GM12872 (cell line): ENCODE data around the gene FAM32A.

Experiments
- TF ChIP-seq, protein P1 (sequence below): IDR thresholded peaks from 3 replicates; pipeline ENCODE4 v1.5.1; 2011; ENCODE audit warnings: low read depth, mild to moderate bottlenecking, low read length, moderate library complexity; ENCODE audit not compliant: insufficient read depth

FAM32A gene

GRCh38 chr19:16167055-16167454 lies 18.2 kb upstream of the FAM32A start:
- TF ChIP-seq, protein P1, sequence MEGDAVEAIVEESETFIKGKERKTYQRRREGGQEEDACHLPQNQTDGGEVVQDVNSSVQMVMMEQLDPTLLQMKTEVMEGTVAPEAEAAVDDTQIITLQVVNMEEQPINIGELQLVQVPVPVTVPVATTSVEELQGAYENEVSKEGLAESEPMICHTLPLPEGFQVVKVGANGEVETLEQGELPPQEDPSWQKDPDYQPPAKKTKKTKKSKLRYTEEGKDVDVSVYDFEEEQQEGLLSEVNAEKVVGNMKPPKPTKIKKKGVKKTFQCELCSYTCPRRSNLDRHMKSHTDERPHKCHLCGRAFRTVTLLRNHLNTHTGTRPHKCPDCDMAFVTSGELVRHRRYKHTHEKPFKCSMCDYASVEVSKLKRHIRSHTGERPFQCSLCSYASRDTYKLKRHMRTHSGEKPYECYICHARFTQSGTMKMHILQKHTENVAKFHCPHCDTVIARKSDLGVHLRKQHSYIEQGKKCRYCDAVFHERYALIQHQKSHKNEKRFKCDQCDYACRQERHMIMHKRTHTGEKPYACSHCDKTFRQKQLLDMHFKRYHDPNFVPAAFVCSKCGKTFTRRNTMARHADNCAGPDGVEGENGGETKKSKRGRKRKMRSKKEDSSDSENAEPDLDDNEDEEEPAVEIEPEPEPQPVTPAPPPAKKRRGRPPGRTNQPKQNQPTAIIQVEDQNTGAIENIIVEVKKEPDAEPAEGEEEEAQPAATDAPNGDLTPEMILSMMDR = no peak

GRCh38 chr19:16168465-16169081 lies 16.6 kb upstream of the FAM32A start:
- TF ChIP-seq, protein P1 = no peak

DNA sequence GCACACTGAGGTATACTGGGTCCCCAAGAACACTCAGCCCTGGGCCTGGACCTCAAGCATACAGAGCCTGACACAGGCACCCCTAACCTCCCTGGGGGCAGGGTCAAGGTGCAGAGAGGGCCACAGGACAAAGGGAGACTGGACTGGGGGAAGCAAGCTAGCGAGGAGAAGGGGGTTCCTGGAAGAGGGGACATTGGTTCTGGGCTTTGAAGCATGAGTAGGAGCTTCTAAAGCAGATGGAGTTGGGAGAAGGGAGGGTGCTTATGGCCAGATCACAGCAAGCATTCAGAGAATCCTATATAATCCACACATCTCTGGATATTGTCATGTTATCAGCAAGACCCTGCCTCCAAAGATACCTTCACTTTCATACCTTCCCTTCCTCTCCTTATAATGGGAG lies 15.1 kb upstream of the FAM32A start:
- TF ChIP-seq, protein P1 = no peak

- TF ChIP-seq, protein P1 = no peak
These were observed 9.3 kb upstream of the FAM32A start for GRCh38 chr19:16175954-16176353.

DNA sequence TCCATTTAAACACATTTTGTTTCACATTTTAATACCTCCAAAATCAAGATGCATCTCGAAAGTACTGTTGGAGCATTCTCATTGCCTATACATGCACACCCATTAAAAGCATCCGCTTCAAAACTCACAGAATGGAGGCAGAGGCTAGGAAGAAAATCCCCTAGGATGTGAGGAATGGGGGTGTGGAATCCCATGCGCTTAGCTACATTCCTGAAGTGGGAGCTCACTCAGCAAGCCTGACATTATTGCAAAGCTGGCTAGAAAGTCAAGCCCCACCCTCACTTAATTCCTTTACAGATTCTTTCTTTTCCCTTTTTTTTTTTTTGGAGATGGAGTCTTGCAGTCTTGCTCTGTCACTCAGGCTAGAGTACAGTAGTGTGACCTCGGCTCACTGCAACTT lies 4.6 kb upstream of the FAM32A start:
- TF ChIP-seq, protein P1 = no peak

DNA sequence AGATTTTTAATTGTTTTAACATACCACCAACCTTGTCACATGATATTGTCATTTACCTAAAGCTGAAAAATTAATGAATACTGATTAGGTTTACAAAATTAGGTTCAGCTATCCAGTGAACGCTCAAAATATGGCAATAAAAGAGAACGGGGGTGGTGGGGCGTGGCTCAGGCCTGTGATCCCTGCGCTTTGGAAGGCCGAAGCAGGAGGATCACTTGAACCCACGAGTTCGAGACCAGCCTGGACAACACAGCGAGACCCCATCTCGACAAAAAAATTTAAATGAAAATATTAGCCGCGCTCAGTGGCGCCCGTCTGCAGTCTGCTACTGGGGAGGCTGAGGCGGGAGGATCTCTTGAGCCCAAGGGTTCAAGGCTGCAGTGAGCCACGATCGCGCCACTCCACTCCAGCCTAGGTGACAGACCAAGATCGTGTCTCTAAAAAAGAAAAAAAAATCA lies 516 bp upstream of the FAM32A start:
- TF ChIP-seq, protein P1 = no peak

- TF ChIP-seq, protein P1 = peak; percentile 60
These were observed 536 bp downstream of the FAM32A start for GRCh38 chr19:16185768-16186123.
